DOHH2 (cell line): Measurements from ENCODE around the gene MBD3.

ENCODE experiments used
- H3F3A ChIP-seq: fragments of 200-600 bp; sonication (generic), shearing (Covaris generic); 2 replicates; pipeline ENCODE4 v1.6.0; 2016; ENCODE audit warnings: antibody characterized with exemption, mild to moderate bottlenecking; ENCODE audit not compliant: control insufficient read depth, insufficient read depth
- H3K27ac ChIP-seq: fragments of 200-600 bp; sonication (generic); 2 replicates; pipeline ENCODE4 v1.5.1; 2014; ENCODE audit warnings: low read depth, mild to moderate bottlenecking, low read length, moderate library complexity
- H3K27me3 ChIP-seq: fragments of 200-600 bp; sonication (generic); 2 replicates; pipeline ENCODE4 v1.6.1; 2014; ENCODE audit warnings: mild to moderate bottlenecking, low read length, mixed read lengths; ENCODE audit not compliant: control insufficient read depth
- H3K36me3 ChIP-seq: fragments of 200-600 bp; sonication (generic); 2 replicates; pipeline ENCODE4 v1.6.1; 2014; ENCODE audit warnings: mild to moderate bottlenecking, low read length, moderate library complexity, mixed read lengths; ENCODE audit not compliant: control insufficient read depth
- H3K4me1 ChIP-seq: fragments of 200-600 bp; sonication (generic); 2 replicates; pipeline ENCODE4 v1.6.1; 2014; ENCODE audit warnings: mild to moderate bottlenecking, low read length, mixed read lengths; ENCODE audit not compliant: control insufficient read depth
- H3K4me2 ChIP-seq: fragments of 200-600 bp; sonication (generic); 2 replicates; pipeline ENCODE4 v1.6.0; 2014; ENCODE audit warnings: mild to moderate bottlenecking, low read length, moderate library complexity
- H3K4me3 ChIP-seq: fragments of 200-600 bp; sonication (generic); 2 replicates; pipeline ENCODE4 v1.5.1; 2014; ENCODE audit warnings: mild to moderate bottlenecking, low read length, mixed read lengths
- H3K79me2 ChIP-seq: fragments of 200-600 bp; sonication (generic); 2 replicates; pipeline ENCODE4 v1.6.1; 2014; ENCODE audit warnings: mild to moderate bottlenecking, low read length, mixed read lengths; ENCODE audit not compliant: control insufficient read depth
- H3K9me2 ChIP-seq: fragments of 200-600 bp; sonication (generic); replicated peaks from 2 replicates; pipeline ENCODE4 v1.6.1; 2014; ENCODE audit warnings: mild to moderate bottlenecking, low read length, mixed read lengths; ENCODE audit not compliant: control insufficient read depth
- H3K9me3 ChIP-seq: fragments of 200-600 bp; sonication (generic); 2 replicates; pipeline ENCODE4 v1.6.1; 2014; ENCODE audit warnings: antibody characterized with exemption, low read length, mixed read lengths; ENCODE audit not compliant: control insufficient read depth, insufficient read depth
- H4K20me1 ChIP-seq: fragments of 200-600 bp; sonication (generic); 2 replicates; pipeline ENCODE4 v1.6.0; 2014; ENCODE audit warnings: low read depth, mild to moderate bottlenecking, antibody characterized with exemption, low read length, moderate library complexity; ENCODE audit not compliant: control insufficient read depth, insufficient read depth
- EZH2phosphoT487 ChIP-seq: fragments of 200-600 bp; sonication (generic); IDR thresholded peaks from 2 replicates; pipeline ENCODE4 v1.6.1; 2017; ENCODE audit warnings: borderline replicate concordance, mild to moderate bottlenecking, antibody characterized with exemption, low read length, moderate library complexity, mixed read lengths
- TF ChIP-seq, protein P1 (sequence below): fragments of 200-600 bp; sonication (generic); IDR thresholded peaks from one replicate; pipeline ENCODE4 v1.5.1; 2014; ENCODE audit warnings: antibody characterized with exemption, mild to moderate bottlenecking, low read depth, low read length; ENCODE audit not compliant: poor library complexity, severe bottlenecking

Gene MBD3

DNA sequence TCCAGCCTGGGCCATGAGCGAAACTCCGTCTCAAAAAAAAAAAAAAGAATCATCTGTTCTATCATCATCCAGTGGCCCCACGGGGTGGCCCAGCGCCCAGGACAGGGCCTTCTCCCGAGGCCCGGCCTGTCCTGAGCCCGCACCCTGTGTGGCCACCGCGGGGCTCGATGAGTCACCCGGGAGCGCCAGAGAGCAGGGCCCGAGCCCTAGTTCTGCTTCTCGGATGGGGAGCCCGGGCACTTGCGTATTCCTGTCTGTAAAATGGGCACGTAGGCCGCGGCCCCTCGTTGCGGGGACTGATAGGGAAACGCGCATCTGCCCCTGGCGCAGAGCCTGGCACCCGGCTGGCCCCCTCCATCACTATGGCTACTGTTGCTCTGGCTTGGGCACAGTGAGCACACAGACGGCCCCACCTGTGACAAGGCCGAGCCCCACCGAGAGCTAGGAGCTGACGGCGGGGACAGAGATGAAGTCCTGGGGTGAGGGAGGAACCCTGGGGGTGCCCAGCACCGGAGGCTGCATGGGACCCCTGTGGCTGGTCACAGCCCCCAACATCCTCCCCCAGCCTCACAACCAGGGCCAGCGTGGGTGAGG lies 33.8 kb upstream of the MBD3 start:
- H3K4me2 ChIP-seq, result no peak overlapping the region
- peaks cover 76% of the 10 kb centered on the region for H3K36me3 ChIP-seq
- TF ChIP-seq, protein P1, sequence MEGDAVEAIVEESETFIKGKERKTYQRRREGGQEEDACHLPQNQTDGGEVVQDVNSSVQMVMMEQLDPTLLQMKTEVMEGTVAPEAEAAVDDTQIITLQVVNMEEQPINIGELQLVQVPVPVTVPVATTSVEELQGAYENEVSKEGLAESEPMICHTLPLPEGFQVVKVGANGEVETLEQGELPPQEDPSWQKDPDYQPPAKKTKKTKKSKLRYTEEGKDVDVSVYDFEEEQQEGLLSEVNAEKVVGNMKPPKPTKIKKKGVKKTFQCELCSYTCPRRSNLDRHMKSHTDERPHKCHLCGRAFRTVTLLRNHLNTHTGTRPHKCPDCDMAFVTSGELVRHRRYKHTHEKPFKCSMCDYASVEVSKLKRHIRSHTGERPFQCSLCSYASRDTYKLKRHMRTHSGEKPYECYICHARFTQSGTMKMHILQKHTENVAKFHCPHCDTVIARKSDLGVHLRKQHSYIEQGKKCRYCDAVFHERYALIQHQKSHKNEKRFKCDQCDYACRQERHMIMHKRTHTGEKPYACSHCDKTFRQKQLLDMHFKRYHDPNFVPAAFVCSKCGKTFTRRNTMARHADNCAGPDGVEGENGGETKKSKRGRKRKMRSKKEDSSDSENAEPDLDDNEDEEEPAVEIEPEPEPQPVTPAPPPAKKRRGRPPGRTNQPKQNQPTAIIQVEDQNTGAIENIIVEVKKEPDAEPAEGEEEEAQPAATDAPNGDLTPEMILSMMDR, result no peak
- TF ChIP-seq EZH2phosphoT487, result no peak
- H3K79me2 ChIP-seq, result peaks cover 63% of the 10 kb centered on the region
- H3K9me2 ChIP-seq, result no peaks in the 10 kb centered on the region
- no peaks in the 10 kb centered on the region for H3K27me3 ChIP-seq
- H3K27ac ChIP-seq, result no peak overlapping the region
- H3K9me3 ChIP-seq, result no peaks in the 10 kb centered on the region
- peaks cover 15% of the 10 kb centered on the region for H4K20me1 ChIP-seq
- H3F3A ChIP-seq, result no peaks in the 10 kb centered on the region
- H3K4me1 ChIP-seq, result peaks cover 28% of the 10 kb centered on the region
- H3K4me3 ChIP-seq, result no peak overlapping the region

- no peaks in the 10 kb centered on the region for H3F3A ChIP-seq
- H4K20me1 ChIP-seq, result peaks cover 9% of the 10 kb centered on the region; the same call in 1 of the 2 replicates
- H3K27ac ChIP-seq, result no peak overlapping the region
- H3K4me3 ChIP-seq, result no peak overlapping the region
- H3K4me1 ChIP-seq, result peaks cover 48% of the 10 kb centered on the region
- H3K79me2 ChIP-seq, result peaks cover 56% of the 10 kb centered on the region
- H3K9me3 ChIP-seq, result no peaks in the 10 kb centered on the region
- no peaks in the 10 kb centered on the region for H3K27me3 ChIP-seq
- H3K36me3 ChIP-seq, result peaks cover 76% of the 10 kb centered on the region
- no peaks in the 10 kb centered on the region for H3K9me2 ChIP-seq
- TF ChIP-seq, protein P1, result peak; percentile 84
- TF ChIP-seq EZH2phosphoT487, result no peak
- no peak overlapping the region for H3K4me2 ChIP-seq
Observed at GRCh38 chr19:1624458-1624857, 31.8 kb upstream of the MBD3 start.

- peaks cover 11% of the 10 kb centered on the region; the same call in 1 of the 2 replicates for H4K20me1 ChIP-seq
- no peaks in the 10 kb centered on the region for H3K9me2 ChIP-seq
- no peaks in the 10 kb centered on the region for H3K9me3 ChIP-seq
- H3K4me3 ChIP-seq, result no peak overlapping the region
- TF ChIP-seq, protein P1, result no peak
- TF ChIP-seq EZH2phosphoT487, result no peak
- no peak overlapping the region for H3K27ac ChIP-seq
- H3K4me2 ChIP-seq, result no peak overlapping the region
- 0 out of 2 replicates have a peak, but pooled peaks cover 6% of the 10 kb centered on the region for H3F3A ChIP-seq
- no peaks in the 10 kb centered on the region for H3K27me3 ChIP-seq
- peaks cover 69% of the 10 kb centered on the region for H3K79me2 ChIP-seq
- peaks cover 93% of the 10 kb centered on the region for H3K36me3 ChIP-seq
- H3K4me1 ChIP-seq, result peaks cover 68% of the 10 kb centered on the region
Observed at GRCh38 chr19:1622541-1622940, 29.9 kb upstream of the MBD3 start.
